Keratinocyte (primary cell): Measurements from ENCODE around the gene PRAC1. TPM values are rescaled to one million over a fixed set of nuclear protein-coding genes. Genes with fewer than 3 reads are reported as not detected.

ENCODE experiments used
- DNase-seq: peaks from one replicate; pipeline ENCODE4 v3.0.0-alpha.2; 2011; ENCODE audit warnings: low read depth, missing footprints, low spot score
- FAIRE-seq: peaks from 2 replicates; lab custom pipeline; 2011; peaks lifted over from hg19 to GRCh38; lab: Jason Lieb, UNC
- H2AFZ ChIP-seq: 2 replicates; pipeline ENCODE4 v1.6.0; 2012; ENCODE audit warnings: low read length, control low read depth, inconsistent platforms; ENCODE audit not compliant: control insufficient read depth
- H3K27ac ChIP-seq: 2 replicates; pipeline ENCODE4 v1.5.1; 2011; ENCODE audit warnings: low read length; ENCODE audit not compliant: control insufficient read depth, insufficient read depth
- H3K27me3 ChIP-seq: 3 replicates; pipeline ENCODE4 v1.6.0; 2011; ENCODE audit warnings: low read length; ENCODE audit not compliant: control insufficient read depth, insufficient read depth; ENCODE audit errors: extremely low read depth
- H3K36me3 ChIP-seq, 2 experiments: 2 replicates in 1 of 2; 3 replicates in 1 of 2; pipeline ENCODE4 v1.5.1; 2011; ENCODE audit warnings: low read length in 2 of 2, mild to moderate bottlenecking in 1 of 2; ENCODE audit not compliant: control insufficient read depth in 2 of 2, insufficient read depth in 2 of 2; ENCODE audit errors: extremely low read depth in 1 of 2
- H3K4me1 ChIP-seq: 3 replicates; pipeline ENCODE4 v1.5.1; 2011; ENCODE audit warnings: low read length; ENCODE audit not compliant: control insufficient read depth, insufficient read depth; ENCODE audit errors: extremely low read depth
- H3K4me2 ChIP-seq: 3 replicates; pipeline ENCODE4 v1.6.0; 2011; ENCODE audit warnings: low read depth, low read length; ENCODE audit not compliant: control insufficient read depth, insufficient read depth; ENCODE audit errors: extremely low read depth
- H3K4me3 ChIP-seq, 3 experiments: fragments of 200-600 bp in 1 of 3; sonication (generic) in 1 of 3; 2 replicates in 2 of 3; 3 replicates in 1 of 3; pipeline ENCODE4 v1.5.1; 2011 to 2016; ENCODE audit warnings: low read length in 3 of 3, mild to moderate bottlenecking in 3 of 3, control low read depth in 2 of 3, inconsistent platforms in 1 of 3, low read depth in 1 of 3, mixed read lengths in 1 of 3, mixed run types in 1 of 3, moderate library complexity in 1 of 3; ENCODE audit not compliant: control insufficient read depth in 2 of 3, insufficient read depth in 2 of 3; ENCODE audit errors: extremely low read depth in 1 of 3
- H3K79me2 ChIP-seq: 2 replicates; pipeline ENCODE4 v1.6.0; 2012; ENCODE audit warnings: low read length; ENCODE audit not compliant: control insufficient read depth, insufficient read depth
- H3K9ac ChIP-seq: 3 replicates; pipeline ENCODE4 v1.6.0; 2011; ENCODE audit warnings: low read length; ENCODE audit not compliant: control insufficient read depth, insufficient read depth; ENCODE audit errors: extremely low read depth
- H3K9me1 ChIP-seq: 3 replicates; pipeline ENCODE4 v1.6.0; 2011; ENCODE audit warnings: low read length; ENCODE audit not compliant: control insufficient read depth, insufficient read depth; ENCODE audit errors: extremely low read depth
- H3K9me3 ChIP-seq: 2 replicates; pipeline ENCODE4 v1.5.1; 2012; ENCODE audit warnings: low read depth, low read length; ENCODE audit not compliant: control insufficient read depth
- H4K20me1 ChIP-seq: 3 replicates; pipeline ENCODE4 v1.6.0; 2011; ENCODE audit warnings: low read length; ENCODE audit not compliant: control insufficient read depth, insufficient read depth; ENCODE audit errors: extremely low read depth
- EZH2 ChIP-seq: IDR thresholded peaks from one replicate; pipeline ENCODE4 v1.6.1; 2012; ENCODE audit warnings: inconsistent platforms, mild to moderate bottlenecking, low read length, moderate library complexity
- dilution Hi-C: fragments of 300-500 bp; cut with MboI; formaldehyde crosslinking; loops from one replicate; pipeline ENCODE4 v1.7.0; 2020; ENCODE audit warnings: low sequenced_read_pairs; ENCODE audit not compliant: extremely low pct_ligation_motif_present
- polyA plus RNA-seq, 5 experiments: library from polyadenylated mRNA; depleted of rRNA in 3 of 5; stranded (reverse) in 3 of 5; stranded (forward) in 1 of 5; unstranded in 1 of 5; fragments of >200 nt; gene quantifications; 1 replicate in 1 of 5; 2 replicates in 3 of 5; 3 replicates in 1 of 5; pipeline versions ENCODE4 v1.2.1 to v1.2.3, GENCODE V29; 2011 to 2012; ENCODE audit warnings: missing spikeins in 2 of 5, low read depth in 1 of 5, low replicate concordance in 1 of 5
- TF ChIP-seq, protein P1 (sequence below), 3 experiments: IDR thresholded peaks in 1 of 3; conservative IDR thresholded peaks in 1 of 3; optimal IDR thresholded peaks in 1 of 3; 2 replicates in 2 of 3; 3 replicates in 1 of 3; pipeline versions ENCODE3 to v1.5.1; 2011; ENCODE audit warnings: low read length in 3 of 3, mild to moderate bottlenecking in 3 of 3, moderate library complexity in 2 of 3, control low read depth in 1 of 3, inconsistent platforms in 1 of 3; ENCODE audit not compliant: insufficient read depth in 2 of 3; ENCODE audit errors: extremely low read depth in 1 of 3

Gene PRAC1
- polyA plus RNA-seq, 1 donor (not counting 4 experiments of a cell fraction or from before 2014, with no cell fraction given): not detected

DNA sequence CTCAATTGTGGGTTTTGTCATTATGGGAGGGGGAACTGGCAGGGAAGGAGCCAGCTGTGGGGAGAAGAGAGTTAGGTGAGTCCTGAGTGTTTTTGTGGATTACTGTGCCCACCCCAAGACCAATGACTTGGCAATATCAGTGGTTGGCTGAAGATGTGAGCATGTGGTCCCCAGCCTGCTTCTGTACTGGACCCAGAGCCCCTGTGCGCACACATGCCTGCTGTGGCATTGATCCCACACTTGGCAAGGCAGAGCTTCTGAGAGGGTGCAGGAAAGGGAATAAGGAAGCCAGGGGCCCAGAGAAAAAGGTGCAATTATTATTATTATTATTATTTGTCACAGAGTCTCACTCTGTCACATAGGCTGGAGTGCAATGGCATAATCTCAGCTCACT lies 1.3 kb downstream of the PRAC1 start:
- DNase-seq (no peak), FAIRE-seq (no peak)
- H2AFZ ChIP-seq: no peak overlapping the region
- no peaks in the 10 kb centered on the region for H3K36me3 ChIP-seq
- H4K20me1 ChIP-seq: peaks cover 7% of the 10 kb centered on the region
- H3K4me1 ChIP-seq: peaks cover 4% of the 10 kb centered on the region
- H3K27ac ChIP-seq: no peak overlapping the region
- no peak for TF ChIP-seq EZH2
- TF ChIP-seq, protein P1, sequence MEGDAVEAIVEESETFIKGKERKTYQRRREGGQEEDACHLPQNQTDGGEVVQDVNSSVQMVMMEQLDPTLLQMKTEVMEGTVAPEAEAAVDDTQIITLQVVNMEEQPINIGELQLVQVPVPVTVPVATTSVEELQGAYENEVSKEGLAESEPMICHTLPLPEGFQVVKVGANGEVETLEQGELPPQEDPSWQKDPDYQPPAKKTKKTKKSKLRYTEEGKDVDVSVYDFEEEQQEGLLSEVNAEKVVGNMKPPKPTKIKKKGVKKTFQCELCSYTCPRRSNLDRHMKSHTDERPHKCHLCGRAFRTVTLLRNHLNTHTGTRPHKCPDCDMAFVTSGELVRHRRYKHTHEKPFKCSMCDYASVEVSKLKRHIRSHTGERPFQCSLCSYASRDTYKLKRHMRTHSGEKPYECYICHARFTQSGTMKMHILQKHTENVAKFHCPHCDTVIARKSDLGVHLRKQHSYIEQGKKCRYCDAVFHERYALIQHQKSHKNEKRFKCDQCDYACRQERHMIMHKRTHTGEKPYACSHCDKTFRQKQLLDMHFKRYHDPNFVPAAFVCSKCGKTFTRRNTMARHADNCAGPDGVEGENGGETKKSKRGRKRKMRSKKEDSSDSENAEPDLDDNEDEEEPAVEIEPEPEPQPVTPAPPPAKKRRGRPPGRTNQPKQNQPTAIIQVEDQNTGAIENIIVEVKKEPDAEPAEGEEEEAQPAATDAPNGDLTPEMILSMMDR (optimal IDR thresholded peaks at IDR 0.05 in 1 of 3, IDR thresholded peaks at IDR 0.05 in 1 of 3, conservative IDR thresholded peaks at IDR 0.05 in 1 of 3; ENCODE audit: extremely low read depth in 1 of 3, insufficient read depth in 2 of 3, low read length in 3 of 3): no peak
- H3K9me1 ChIP-seq: no peaks in the 10 kb centered on the region
- no peak overlapping the region for H3K4me2 ChIP-seq
- H3K79me2 ChIP-seq: no peaks in the 10 kb centered on the region
- H3K9me3 ChIP-seq: no peaks in the 10 kb centered on the region
- dilution Hi-C loops: no loop called here
- peaks cover 97% of the 10 kb centered on the region for H3K27me3 ChIP-seq
- no peak overlapping the region for H3K9ac ChIP-seq
- H3K4me3 ChIP-seq: no peak overlapping the region

DNA sequence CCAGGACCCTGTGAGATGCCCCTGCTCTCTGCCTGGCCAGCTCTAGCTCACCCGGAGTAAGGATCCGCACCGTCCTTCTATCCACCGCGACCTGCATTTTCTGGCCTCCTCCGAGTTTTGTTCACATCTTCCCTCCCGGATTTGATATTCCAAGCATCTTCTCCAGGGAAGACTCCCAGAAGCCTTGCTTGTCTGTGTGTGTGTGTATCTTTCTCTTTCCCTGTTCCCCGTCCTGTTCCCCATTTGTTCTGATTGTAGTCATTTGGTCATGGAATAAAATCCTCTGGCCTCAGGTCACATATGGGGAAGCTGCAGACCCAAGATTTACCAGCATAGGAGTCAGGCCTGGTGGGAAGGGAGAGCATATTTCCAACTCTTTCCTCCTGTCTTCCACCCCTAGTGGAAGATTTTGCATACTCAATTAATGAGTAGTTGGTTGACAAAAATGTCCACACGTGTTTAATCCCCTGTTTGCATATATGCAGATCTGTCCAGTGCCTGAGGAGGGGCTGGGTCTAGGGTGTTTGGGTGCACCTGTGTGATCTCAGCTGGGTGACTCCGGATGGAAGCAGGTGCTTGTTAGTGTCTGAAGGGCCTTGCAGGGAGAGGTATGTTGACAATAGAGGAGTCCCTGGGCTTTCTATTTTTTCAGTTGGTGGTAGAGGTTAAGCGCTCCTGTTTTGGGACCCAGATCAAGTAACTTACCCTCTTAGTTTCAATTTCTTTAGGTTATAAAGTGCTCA lies 1.9 kb downstream of the PRAC1 start:
- H3K9me3 ChIP-seq: no peaks in the 10 kb centered on the region
- peaks cover 97% of the 10 kb centered on the region for H3K27me3 ChIP-seq
- no peak overlapping the region for H3K4me2 ChIP-seq
- peak; percentile 76 for TF ChIP-seq EZH2
- TF ChIP-seq, protein P1 (optimal IDR thresholded peaks at IDR 0.05 in 1 of 3, IDR thresholded peaks at IDR 0.05 in 1 of 3, conservative IDR thresholded peaks at IDR 0.05 in 1 of 3; ENCODE audit: extremely low read depth in 1 of 3, insufficient read depth in 2 of 3, low read length in 3 of 3): no peak
- H3K27ac ChIP-seq: no peak overlapping the region
- no peaks in the 10 kb centered on the region for H3K9me1 ChIP-seq
- no peak overlapping the region for H2AFZ ChIP-seq
- H3K4me3 ChIP-seq: no peak overlapping the region
- no peak overlapping the region for H3K9ac ChIP-seq
- dilution Hi-C loops: no loop called here
- peaks cover 4% of the 10 kb centered on the region for H3K4me1 ChIP-seq
- DNase-seq: no peak
- no peaks in the 10 kb centered on the region for H3K36me3 ChIP-seq
- FAIRE-seq: no peak
- H3K79me2 ChIP-seq: no peaks in the 10 kb centered on the region
- H4K20me1 ChIP-seq: peaks cover 7% of the 10 kb centered on the region
